GM18502 (cell line): Measurements from ENCODE around the gene ACAD8.
"Not testable (repeated sequence)": the region's sequence is repeated elsewhere in the genome, so short reads cannot be mapped to it uniquely, and the experiment has no call there.

Experiments used
- ATAC-seq: cut with Tn5 transposase; IDR thresholded peaks from one replicate; pipeline ENCODE4 v1.9.1; 2021; ENCODE audit warnings: mild to moderate bottlenecking; ENCODE audit not compliant: unreplicated experiment, poor library complexity

Gene ACAD8

DNA sequence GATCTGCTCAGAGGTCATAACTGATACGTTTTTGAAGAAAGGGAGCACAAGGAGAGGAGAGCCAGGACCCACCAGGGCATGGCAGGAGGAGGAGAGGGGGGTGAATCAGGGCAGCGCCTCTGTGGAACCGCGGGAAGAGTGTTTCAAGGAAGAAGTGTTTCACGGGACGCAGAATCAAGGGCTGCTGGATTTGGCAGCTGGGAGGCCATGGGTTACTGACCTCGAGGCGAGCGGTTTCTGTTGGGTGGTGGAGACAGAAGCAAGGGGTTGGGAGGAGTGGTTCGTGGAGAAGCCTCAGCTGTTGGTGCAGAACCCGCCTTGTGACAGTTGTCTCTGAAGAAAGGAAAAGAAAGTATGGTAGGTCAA is 15.8 kb upstream of the ACAD8 start:
- no peak for ATAC-seq

DNA sequence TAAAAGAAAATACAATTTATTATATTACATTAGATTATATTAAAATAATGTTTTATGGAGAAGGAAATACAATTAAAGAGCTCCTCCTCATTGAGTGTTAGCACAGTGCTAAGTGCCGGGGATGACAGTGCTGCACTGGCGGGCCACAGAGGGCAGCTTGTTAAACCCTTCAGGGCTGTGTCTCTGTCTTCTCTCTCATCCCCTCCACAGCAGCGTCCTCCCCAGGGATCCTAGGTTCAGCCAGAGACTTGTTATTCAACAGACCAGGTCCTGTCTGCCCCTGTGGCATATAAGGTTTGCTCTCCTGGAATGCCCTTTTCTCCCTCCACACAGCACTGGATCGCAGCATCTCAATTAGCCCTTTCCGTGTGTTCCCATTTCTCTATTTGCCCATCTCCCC is 14.4 kb upstream of the ACAD8 start:
- ATAC-seq = no peak

DNA sequence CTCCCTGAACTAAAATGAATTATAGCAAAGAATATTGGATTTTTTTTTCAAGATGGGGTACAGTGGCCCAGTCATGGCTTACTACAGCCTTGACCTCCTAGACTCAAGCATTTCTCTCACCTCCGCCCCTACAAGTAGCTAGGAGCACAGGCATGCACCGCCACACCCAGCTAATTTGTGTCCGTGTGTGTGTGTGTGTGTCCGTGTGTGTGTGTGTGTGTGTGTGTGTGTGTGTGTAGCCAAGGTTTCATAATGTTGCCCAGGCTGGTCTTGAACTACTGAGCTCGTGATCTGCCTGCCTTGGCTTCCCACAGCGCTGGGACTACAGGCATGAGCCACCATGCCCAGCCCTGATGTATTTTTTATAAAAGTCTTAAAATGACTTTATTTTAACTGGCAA is 12.8 kb upstream of the ACAD8 start:
- no peak for ATAC-seq

DNA sequence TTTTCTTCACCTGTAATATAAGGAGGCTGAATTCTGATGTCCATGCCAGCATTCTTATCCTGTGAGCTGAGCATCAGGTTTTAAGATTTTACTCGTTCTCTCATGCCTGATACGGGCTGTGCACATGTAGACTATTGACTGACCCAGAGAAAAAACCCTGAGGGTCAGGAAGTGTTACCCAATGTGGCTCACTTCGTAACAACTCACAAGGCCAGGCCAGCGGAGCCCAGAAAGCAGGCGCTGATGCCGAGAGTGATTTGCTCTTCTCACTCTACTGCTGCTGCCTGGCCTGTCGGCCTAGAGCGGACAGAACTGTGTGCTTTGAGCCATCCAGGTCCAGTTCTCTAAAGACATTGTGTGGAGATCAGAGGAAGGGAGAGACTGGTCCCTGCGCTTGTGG is 11.0 kb upstream of the ACAD8 start:
- ATAC-seq = no peak

DNA sequence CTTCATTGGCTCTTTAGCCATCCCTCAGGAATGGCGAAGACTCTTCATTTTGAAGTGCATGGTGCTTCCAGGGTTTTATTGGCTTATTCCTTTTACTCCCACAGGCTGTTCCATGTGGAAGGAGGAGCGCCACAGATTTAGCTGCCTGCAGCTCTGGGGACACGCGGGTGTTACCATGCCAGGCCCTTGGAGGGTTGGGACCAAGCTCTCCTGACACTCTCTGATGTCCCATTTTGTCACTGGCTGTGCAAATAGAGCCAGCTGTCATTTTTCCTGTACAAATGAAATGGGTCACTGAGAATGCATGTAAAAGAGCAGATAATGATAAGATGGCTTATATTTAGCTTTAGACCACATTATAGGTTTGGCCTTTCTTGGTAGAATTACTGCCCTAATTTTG is 9.5 kb upstream of the ACAD8 start:
- ATAC-seq = no peak

DNA sequence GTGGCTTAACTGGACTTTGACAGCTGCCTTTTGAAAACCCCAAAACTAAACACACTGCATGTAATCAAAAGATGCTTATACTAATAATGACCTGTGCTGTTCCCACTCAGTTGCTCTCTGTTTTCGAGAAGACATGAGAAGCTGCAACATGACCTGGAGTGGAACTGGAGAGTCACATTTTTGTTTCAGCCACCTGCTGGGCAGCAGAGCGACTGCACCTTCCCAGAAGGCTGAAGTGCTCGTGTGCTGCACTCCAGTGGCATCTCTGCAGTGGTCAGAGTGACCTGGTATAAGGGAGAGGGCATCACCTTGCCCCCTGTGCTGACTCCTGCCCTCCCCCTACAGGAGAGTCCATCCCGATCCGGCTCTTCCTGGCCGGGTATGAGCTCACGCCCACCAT is 8.8 kb upstream of the ACAD8 start:
- peak; percentile 84 for ATAC-seq

DNA sequence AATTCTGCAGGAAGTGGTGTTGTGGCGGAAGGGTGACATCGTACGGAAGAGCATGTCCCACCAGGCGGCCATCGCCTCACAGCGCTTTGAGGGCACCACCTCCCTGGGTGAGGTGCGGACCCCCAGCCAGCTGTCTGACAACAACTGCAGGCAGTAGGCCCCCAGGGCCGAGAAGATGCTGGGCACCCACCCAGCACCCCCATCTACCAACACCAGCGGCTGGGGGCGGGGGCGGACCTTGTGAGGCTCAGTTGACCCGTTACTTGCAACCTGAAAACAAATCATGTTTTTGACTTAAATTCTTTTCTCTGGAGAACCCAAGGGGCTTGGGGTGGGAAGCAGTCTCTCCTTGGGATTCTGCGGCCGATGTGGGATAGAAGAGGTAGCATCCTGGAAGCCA is 7.9 kb upstream of the ACAD8 start:
- ATAC-seq = no peak

DNA sequence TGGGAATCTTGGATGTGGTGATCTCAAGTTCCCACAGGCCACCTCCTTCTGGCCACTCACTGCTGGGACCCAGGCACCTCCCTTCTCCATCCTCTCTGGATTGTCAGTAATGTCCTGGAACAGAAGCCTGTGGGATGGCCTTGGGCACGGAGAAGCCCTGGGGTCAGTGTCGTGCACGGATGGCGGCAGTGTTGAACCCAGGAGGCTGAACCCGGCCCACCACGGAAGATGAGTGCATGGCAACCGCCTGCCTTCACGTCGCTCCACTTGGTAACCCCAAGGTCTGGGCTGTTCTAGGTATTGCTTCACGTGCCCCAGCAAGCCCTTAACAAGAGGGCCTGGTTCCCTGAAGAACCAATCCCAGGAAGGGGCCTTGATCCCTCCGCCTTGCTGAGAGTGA is 7.3 kb upstream of the ACAD8 start:
- ATAC-seq = no peak

DNA sequence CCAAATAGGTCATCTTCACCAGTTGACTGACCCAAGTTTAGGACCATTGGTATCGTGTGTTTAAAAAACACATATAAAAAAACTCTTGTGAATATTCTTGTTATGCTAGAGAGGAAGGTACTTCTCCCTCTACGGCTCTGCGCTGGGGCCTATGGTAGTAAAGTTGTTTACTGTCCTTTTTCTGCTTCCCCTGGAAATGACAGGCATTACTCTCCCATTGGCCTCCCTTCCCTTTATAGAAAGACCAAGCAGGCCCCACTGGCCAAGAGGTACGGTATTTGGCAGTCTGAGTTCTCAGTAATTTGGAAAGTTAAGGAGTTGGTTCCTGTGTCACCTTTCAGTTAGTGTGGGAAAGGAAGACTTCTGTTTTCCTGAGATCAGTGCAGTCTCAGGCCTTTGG is 6.7 kb upstream of the ACAD8 start:
- no peak for ATAC-seq

DNA sequence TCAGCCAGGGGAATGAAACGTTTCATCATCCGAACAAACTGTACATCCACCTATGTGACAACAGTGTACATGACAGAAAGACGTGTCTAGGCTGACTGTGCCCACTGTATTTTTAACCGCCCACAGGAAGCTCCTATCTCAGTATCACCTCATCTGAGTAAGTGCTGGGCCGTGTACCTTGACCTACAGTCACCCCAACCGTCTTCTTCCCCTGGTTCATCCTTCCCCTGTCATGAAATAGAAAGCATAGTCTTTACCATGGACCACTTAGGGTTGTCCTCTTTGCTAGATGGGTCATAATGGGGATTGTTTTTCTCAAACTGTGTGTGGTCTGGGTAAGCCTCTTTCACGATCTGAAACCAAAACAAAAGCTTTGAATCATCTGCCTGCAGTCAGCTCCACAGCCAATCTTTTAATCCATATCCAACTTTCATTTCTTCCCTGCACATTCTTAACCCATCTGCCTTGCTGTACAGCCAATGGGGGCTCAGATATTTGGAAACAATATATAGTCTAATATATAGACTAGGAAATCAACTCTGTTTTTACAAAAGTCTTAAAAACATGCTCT is 4.4 kb upstream of the ACAD8 start:
- no peak for ATAC-seq

DNA sequence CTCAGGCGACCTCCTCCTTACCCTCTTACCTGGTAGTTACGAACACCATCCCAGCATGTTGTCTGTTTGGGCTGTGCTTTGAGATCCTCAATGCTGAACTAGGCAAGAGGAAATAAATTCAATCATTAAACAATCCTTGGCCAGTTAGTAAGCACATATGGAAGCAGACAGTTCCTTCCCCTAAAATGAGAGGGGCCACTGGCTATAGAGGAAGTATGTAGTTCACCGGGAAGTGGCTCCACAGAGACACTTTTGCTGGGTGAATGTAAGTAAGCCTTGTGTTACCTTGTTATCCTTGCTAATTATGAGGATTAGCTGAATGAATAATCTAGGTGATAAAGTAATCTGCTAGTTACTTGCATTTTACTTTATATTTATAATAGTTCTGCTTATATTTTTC is 3.1 kb upstream of the ACAD8 start:
- ATAC-seq = no peak

DNA sequence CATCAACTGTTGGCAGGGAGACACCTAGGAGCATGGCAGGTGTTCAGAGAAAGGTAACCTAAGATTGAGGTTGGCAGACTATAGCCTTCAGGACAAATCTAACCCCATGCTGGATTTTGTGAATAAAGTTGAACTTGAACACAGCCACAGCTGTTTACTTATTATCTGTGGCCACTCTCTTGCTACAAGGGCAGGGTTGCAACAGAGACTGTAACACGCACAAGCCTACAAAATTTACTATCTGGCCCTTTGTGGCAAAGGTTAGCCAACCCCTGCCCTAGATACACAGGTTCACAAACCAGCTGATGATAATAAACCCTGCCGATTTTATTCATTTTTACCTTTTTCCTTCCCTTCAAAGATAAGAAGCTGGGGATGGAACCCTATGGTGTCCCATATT is 2.7 kb upstream of the ACAD8 start:
- ATAC-seq = no peak

DNA sequence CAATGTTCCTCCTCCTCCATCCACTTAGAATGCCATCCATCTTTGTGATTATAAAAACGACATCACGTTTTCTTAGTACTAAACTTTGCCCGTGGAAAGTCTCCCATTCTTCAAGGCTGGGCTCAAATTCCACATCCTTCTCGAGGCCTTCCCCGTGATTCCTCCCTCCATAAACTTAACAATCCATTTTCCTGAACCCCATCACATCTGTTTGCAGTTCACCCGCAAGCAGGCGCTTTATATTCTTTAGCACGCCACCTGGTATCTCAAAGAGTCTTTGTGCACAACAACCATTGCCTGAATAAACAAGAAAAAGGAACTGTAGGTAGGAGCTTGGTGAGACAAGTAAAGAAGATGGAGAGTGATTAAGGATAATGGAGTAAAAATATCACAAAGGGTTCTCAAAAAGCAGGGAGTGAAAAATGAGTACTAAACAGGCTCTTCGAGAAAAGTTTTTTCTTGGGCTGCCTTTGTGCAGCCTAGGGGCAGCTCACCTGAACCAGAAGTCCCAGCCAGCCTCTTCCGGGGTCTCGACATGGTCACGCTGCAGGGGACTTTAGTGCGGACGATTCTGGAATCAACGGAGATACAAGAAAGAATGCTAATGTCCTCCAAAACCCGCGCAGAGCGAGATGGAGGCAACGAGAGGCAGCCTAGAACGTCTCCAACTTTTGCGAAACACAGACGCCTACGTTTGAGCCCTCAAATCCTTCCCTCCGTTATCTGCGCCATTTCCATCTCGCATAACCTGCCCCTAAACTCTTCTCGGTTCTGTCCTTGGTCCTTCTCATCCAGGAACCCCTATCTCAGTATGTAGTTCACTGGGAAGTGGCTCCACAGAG is 801 bp upstream of the ACAD8 start:
- ATAC-seq = peak; percentile 32

DNA sequence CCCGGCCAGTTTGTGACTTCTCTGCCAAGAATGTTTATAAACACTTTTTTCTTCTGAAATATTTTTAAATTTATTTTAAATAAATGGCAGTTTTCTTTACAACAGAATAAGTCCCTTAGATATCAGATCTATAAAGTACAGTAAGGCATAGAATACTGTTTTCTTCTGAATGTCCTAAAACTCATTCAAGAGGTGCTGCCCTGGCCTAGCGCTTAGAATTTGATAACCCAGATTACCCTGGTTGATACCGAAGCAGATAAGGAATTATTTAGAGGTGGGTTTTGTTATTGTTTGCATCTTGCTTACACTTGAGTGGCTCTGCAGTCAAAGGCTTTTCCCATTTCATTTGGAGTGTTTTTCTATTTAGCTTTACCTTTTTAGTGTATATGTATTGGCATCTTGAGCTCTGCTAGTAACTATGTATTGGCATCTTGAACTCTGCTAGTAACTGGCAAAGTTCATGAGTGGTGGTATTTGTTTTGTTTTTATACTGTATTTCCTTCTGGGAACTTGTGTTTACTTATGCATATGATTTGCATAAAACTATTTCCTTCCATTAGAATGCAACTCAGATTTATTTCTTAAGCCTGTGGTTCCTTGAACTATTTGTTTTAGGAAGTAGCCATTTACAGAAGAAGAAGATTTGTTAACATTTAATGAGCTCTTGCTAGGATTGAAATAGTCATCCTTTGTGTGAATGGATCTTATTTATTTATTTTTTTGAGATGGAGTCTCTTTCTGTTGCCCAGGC is 1.2 kb downstream of the ACAD8 start:
- ATAC-seq = no peak

DNA sequence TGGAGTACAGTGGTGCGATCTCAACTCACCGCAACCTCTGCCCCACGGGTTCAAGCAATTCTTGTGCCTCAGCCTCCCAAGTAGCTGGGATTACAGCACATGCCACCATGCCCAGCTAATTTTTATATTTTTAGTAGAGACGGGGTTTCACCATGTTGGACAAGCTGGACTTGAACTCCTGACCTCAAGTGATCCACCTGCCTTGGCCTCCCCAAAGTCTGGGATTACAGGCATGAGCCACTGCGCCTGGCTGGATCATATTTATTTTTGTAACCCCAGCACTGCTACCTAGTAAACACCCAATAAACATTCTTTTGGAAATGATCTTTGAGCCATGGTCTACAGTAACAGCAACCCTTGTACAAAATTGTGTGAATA is 1.8 kb downstream of the ACAD8 start:
- not testable (repeated sequence) for ATAC-seq

DNA sequence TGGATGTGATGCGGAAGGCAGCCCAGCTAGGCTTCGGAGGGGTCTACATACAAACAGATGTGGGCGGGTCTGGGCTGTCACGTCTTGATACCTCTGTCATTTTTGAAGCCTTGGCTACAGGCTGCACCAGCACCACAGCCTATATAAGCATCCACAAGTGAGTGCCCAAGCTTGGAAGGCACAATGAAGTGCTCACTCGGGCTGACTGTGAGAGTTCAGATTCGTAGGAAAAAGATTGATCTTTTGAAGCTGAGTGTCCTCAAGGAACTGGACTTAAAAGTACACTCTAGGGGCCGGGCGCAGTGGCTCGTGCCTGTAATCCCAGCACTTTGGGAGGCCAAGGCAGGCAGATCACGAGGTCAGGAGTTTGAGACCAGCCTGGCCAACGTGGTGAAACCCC is 3.7 kb downstream of the ACAD8 start:
- ATAC-seq = no peak

DNA sequence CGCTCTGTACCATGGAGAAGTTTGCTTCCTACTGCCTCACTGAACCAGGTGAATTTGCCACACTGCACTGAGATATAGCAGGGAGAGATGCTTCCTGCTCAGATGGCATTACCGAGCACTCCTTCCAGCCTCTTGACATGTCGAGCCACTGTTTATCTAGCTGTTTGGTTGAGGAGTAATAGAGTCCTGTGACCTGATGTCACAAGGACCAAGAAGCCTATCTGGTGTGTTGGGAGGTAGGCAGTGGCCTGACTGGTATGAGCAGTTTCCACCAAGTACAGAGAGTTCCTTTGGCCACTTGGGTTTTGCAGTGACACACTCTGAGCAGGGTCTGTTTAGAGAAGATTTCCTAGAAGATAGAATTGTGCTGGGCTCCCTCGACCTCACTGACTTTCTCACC is 5.2 kb downstream of the ACAD8 start:
- no peak for ATAC-seq

DNA sequence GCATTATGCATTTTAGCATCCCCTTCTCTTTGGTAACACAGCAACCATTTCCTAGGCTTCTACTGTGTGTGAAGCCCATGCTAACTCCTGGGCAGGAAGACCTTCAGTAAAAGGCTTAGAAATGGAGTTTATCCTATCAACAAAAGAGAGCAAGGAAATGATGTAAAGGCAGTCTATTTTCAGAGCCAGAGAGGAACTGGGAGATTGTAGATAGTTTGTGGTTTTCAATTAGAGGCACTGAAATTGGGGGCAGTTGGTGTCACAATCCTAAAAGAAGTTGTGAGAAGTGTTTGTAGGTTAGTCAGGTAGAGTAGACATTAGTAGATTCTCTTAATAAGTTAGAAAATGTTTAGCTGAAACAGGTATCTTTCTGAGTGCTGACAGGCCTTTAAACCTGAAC is 7.1 kb downstream of the ACAD8 start:
- ATAC-seq = no peak

DNA sequence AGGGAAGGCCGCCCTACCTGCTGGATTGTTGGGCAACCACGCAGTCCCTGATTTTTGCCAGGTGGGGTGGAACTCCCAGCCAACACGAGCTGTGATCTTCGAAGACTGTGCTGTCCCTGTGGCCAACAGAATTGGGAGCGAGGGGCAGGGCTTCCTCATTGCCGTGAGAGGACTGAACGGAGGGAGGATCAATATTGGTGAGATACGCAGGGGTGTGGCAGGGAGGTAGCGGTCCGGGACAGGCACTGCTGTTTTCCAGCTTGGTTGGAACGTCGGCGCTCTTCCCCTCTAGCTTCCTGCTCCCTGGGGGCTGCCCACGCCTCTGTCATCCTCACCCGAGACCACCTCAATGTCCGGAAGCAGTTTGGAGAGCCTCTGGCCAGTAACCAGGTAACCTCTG is 7.6 kb downstream of the ACAD8 start:
- ATAC-seq = no peak

DNA sequence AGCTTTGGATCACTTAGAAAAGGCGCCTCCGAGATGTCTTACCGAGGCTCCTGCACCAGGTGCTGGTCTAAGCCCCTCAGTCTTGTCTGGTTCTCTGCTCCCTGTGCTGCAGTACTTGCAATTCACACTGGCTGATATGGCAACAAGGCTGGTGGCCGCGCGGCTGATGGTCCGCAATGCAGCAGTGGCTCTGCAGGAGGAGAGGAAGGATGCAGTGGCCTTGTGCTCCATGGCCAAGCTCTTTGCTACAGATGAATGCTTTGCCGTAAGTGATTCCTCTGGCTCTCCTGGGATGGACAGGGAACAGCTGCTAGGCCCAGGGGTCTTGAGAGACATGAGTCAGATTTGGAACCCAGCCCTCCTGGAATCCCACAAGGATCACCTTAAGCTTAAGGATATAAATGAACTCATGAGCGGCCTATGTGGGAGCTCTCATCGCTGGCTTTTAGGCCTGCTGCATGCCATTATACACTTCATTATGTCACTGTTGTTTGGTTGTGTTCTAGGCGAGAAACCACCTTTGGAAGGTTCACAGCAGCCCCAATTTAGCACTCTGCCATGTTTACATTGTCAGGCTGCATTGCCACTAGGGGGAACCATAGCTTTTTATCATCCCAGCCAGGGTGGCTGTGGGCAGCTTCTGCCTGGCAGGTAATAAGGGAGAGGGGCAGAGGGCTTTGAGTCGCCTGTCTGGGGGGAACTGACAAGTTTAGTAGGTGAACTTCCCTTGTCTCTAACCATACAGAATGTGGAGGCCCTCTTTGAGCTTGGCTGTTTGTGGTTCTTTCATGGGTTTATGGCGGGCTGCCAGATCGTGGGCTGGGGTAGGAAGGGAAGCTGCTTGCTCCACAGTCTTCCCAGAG is 8.5 kb downstream of the ACAD8 start:
- ATAC-seq = no peak
